ENCODE results near the gene SERPINI1. TPM values are rescaled to one million over a fixed set of nuclear protein-coding genes. Genes with fewer than 3 reads are reported as not detected.

The SERPINI1 gene
- total and polyA plus RNA-seq, 7 experiments from 2014 or later, result 1.3 to 6.8 (median 3.6) TPM

DNA sequence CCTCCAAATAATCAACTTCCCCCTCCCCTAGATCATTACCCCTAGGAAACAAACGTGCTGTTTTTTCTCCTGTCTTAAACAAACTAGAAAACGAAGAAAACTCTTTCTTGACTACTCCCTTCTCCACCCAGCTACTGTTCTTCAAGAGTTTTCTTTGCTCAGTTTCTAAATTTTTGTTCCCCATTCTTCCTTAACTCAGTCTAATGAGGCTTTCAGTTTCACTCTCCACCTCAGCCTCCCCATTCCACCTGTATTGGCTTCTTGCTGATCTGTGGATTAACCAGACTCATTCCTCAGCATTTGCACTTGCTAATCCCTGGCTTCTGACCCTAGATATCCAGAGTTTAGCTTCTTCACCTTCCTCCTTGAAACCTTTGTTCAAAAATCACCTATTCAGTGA is 26.8 kb downstream of the SERPINI1 start:
- peaks cover 0 to 20% (median 10%) of the 10 kb centered on the region in 5 donors for H3K36me3 Mint-ChIP-seq
- no peak for DNase-seq
- Histone ChIP-seq H3K9me3 (ENCODE audit: control insufficient read depth in 2 of 3, low read length in 3 of 3) (no peaks in the 10 kb centered on the region), H3K36me3 (ENCODE audit: control insufficient read depth in 2 of 3, insufficient read depth in 3 of 3, low read length in 3 of 3) (no peaks in the 10 kb centered on the region), H3K27ac (ENCODE audit: low read depth, low read length) (no peak overlapping the region), H3K4me3 (ENCODE audit: low read length) (no peak overlapping the region), H3K27me3 (ENCODE audit: control insufficient read depth in 2 of 2, insufficient read depth in 2 of 2, low read length in 2 of 2) (no peaks in the 10 kb centered on the region), H3K4me1 (ENCODE audit: control insufficient read depth in 2 of 2, insufficient read depth in 2 of 2, low read length in 2 of 2) (no peaks in the 10 kb centered on the region)
- ATAC-seq, result no peak
- POLR2A ChIA-PET, result no interaction called here
- H3K27ac Mint-ChIP-seq, result no peak overlapping the region
- intact Hi-C loops (cut with micrococcal nuclease), result no loop called here
- H3K9me3 Mint-ChIP-seq, result peaks cover 0 to 25% (median 11%) of the 10 kb centered on the region in 11 donors
- H3K4me3 Mint-ChIP-seq, result no peak overlapping the region
- H3K4me1 Mint-ChIP-seq, result peaks cover 0 to 4% (median 0%) of the 10 kb centered on the region in 7 donors
- H3K27me3 Mint-ChIP-seq, result peaks cover 0 to 12% (median 5%) of the 10 kb centered on the region in 5 donors
- CTCF ChIA-PET, result interaction anchor here (0.6 kb wide), 1 partner anchor 273 kb away, joined by 7 read pairs; no protein-coding TSS in a partner anchor

DNA sequence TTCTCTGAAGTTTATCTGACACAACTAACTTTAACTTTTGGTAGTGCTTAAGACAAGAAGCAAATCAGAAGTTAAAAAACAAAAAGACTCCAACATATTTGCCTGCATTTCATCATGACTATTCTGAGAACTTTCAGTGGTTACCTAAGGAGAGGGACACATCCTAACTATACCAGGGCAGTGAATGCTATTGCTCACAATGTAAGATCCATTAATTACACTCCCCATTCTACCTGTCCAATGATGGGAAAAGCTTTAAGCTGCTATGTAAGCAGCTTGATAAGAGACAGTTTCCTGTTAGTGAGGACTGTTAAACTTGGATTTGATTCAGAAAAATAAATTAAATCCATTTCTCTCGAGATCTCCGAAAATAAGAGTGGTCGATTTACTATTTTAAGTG is 37.5 kb downstream of the SERPINI1 start:
- H3K27ac Mint-ChIP-seq, result no peak overlapping the region
- Histone ChIP-seq H3K27me3 (ENCODE audit: control insufficient read depth in 2 of 2, insufficient read depth in 2 of 2, low read length in 2 of 2) (no peaks in the 10 kb centered on the region), H3K9me3 (ENCODE audit: control insufficient read depth in 2 of 3, low read length in 3 of 3) (peaks cover 0 to 4% (median 0%) of the 10 kb centered on the region in 3 experiments), H3K4me1 (ENCODE audit: control insufficient read depth in 2 of 2, insufficient read depth in 2 of 2, low read length in 2 of 2) (no peaks in the 10 kb centered on the region), H3K4me3 (ENCODE audit: low read length) (no peak overlapping the region), H3K36me3 (ENCODE audit: control insufficient read depth in 2 of 3, insufficient read depth in 3 of 3, low read length in 3 of 3) (no peaks in the 10 kb centered on the region), H3K27ac (ENCODE audit: low read depth, low read length) (no peak overlapping the region)
- peaks cover 0 to 10% (median 0%) of the 10 kb centered on the region in 11 donors for H3K9me3 Mint-ChIP-seq
- POLR2A ChIA-PET, result no interaction called here
- CTCF ChIA-PET, result no interaction called here
- H3K4me1 Mint-ChIP-seq, result peaks cover 0 to 9% (median 3%) of the 10 kb centered on the region in 7 donors
- ATAC-seq (no peak), DNase-seq (no peak)
- peaks cover 0 to 5% (median 4%) of the 10 kb centered on the region in 5 donors for H3K36me3 Mint-ChIP-seq
- no peak overlapping the region for H3K4me3 Mint-ChIP-seq
- intact Hi-C loops (cut with micrococcal nuclease), result no loop called here
- no peaks in the 10 kb centered on the region for H3K27me3 Mint-ChIP-seq

DNA sequence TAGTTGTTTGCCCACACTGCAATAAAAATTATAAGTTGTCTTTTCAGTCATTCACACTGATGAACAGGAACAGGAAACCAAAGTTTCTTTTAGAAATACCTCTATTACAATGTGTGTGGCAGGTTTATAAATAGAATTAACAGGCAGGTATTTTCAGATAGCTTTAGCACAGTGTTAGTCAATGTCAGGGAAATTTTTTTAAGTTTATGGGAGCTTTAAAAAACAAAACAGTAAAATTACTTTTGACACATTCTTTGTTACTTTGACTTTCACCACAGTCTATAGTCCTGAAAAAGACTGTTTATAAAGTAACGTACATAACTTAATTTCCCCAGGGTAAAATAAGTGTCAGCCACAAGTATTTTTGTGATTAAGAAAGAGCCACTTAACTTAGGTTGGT is 38.1 kb downstream of the SERPINI1 start:
- no peak overlapping the region for H3K27ac ChIP-seq (ENCODE audit: low read depth, low read length)
- no peak overlapping the region for H3K4me3 Mint-ChIP-seq
- DNase-seq, result no peak
- H3K4me1 ChIP-seq (ENCODE audit: control insufficient read depth in 2 of 2, insufficient read depth in 2 of 2, low read length in 2 of 2), result no peaks in the 10 kb centered on the region
- peaks cover 0 to 9% (median 3%) of the 10 kb centered on the region in 7 donors for H3K4me1 Mint-ChIP-seq
- no peak for ATAC-seq
- H3K9me3 ChIP-seq (ENCODE audit: control insufficient read depth in 2 of 3, low read length in 3 of 3), result peaks cover 0 to 9% (median 0%) of the 10 kb centered on the region in 3 experiments
- peaks cover 0 to 16% (median 4%) of the 10 kb centered on the region in 11 donors for H3K9me3 Mint-ChIP-seq
- H3K27ac Mint-ChIP-seq, result no peak overlapping the region
- no peaks in the 10 kb centered on the region for H3K27me3 ChIP-seq (ENCODE audit: control insufficient read depth in 2 of 2, insufficient read depth in 2 of 2, low read length in 2 of 2)
- peaks cover 0 to 9% (median 4%) of the 10 kb centered on the region in 5 donors for H3K36me3 Mint-ChIP-seq
- POLR2A ChIA-PET, result no interaction called here
- intact Hi-C loops (cut with micrococcal nuclease), result no loop called here
- no peak overlapping the region for H3K4me3 ChIP-seq (ENCODE audit: low read length)
- no peaks in the 10 kb centered on the region for H3K36me3 ChIP-seq (ENCODE audit: control insufficient read depth in 2 of 3, insufficient read depth in 3 of 3, low read length in 3 of 3)
- CTCF ChIA-PET, result no interaction called here
- no peaks in the 10 kb centered on the region for H3K27me3 Mint-ChIP-seq

DNA sequence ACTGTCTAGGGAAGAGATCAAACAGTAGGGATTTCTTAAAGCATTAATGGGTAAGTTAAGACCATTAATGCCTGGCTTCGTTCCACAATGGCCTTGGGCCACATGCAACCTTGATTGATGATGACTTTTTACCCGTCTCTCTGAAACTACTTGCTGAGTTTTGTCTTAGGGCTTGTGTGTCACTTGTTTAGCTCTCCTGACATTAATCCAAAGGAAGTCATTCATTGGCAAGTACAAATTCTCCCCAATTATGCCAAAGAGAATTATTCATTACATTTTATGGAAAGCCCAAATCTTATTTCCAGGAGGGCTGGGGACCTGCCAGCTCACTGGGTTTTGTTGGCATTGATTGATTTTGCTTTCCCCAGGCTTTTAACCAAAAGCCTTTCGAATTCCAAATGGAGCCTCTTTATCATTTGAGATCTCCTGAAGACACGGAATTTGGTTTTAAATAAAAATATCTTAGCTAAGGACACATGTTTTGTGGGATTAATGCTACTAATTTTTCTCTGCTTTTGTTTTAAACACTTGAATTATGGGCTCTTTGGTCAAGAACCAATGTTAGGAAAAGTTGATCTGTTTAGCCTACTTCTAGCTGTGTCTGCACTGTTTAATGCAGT is 40.7 kb downstream of the SERPINI1 start:
- intact Hi-C loops (cut with micrococcal nuclease), result no loop called here
- H3K27ac Mint-ChIP-seq, result no peak overlapping the region
- DNase-seq (no peak), ATAC-seq (no peak)
- no peaks in the 10 kb centered on the region for H3K27me3 Mint-ChIP-seq
- H3K36me3 Mint-ChIP-seq, result peaks cover 0 to 10% (median 4%) of the 10 kb centered on the region in 5 donors
- ChIA-PET POLR2A (no interaction called here), CTCF (no interaction called here)
- Histone ChIP-seq H3K27me3 (ENCODE audit: control insufficient read depth in 2 of 2, insufficient read depth in 2 of 2, low read length in 2 of 2) (no peaks in the 10 kb centered on the region), H3K36me3 (ENCODE audit: control insufficient read depth in 2 of 3, insufficient read depth in 3 of 3, low read length in 3 of 3) (no peaks in the 10 kb centered on the region), H3K4me3 (ENCODE audit: low read length) (no peak overlapping the region), H3K4me1 (ENCODE audit: control insufficient read depth in 2 of 2, insufficient read depth in 2 of 2, low read length in 2 of 2) (no peaks in the 10 kb centered on the region), H3K9me3 (ENCODE audit: control insufficient read depth in 2 of 3, low read length in 3 of 3) (peaks cover 0 to 9% (median 0%) of the 10 kb centered on the region in 3 experiments), H3K27ac (ENCODE audit: low read depth, low read length) (no peak overlapping the region)
- no peak overlapping the region for H3K4me3 Mint-ChIP-seq
- H3K9me3 Mint-ChIP-seq, result peaks cover 0 to 17% (median 4%) of the 10 kb centered on the region in 11 donors
- H3K4me1 Mint-ChIP-seq, result peaks cover 0 to 9% (median 3%) of the 10 kb centered on the region in 7 donors

DNA sequence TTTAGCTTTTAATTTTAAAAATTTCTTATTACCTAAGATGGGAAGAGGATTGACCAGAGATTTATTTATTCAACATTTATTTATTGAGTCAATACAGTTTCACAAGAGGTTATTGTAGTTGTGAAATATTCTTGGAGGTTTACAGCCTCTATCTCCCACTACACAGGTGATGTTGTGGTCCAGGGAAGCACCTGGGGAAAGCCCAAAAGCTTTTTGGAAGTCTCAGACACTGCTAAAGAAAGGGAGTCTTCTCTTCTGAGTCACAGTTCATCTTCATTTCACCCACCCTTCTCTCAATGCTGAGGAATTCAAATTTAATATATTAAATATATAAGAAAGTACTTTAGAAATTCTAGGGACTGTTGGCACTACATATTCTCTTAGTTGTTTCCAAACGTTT is 41.8 kb downstream of the SERPINI1 start:
- ATAC-seq (no peak), DNase-seq (no peak)
- Histone ChIP-seq H3K4me3 (ENCODE audit: low read length) (no peak overlapping the region), H3K27me3 (ENCODE audit: control insufficient read depth in 2 of 2, insufficient read depth in 2 of 2, low read length in 2 of 2) (no peaks in the 10 kb centered on the region), H3K27ac (ENCODE audit: low read depth, low read length) (no peak overlapping the region), H3K36me3 (ENCODE audit: control insufficient read depth in 2 of 3, insufficient read depth in 3 of 3, low read length in 3 of 3) (no peaks in the 10 kb centered on the region), H3K4me1 (ENCODE audit: control insufficient read depth in 2 of 2, insufficient read depth in 2 of 2, low read length in 2 of 2) (no peaks in the 10 kb centered on the region), H3K9me3 (ENCODE audit: control insufficient read depth in 2 of 3, low read length in 3 of 3) (peaks cover 0 to 9% (median 0%) of the 10 kb centered on the region in 3 experiments)
- Mint-ChIP-seq H3K27me3 (no peaks in the 10 kb centered on the region), H3K36me3 (peaks cover 0 to 10% (median 4%) of the 10 kb centered on the region in 5 donors), H3K4me1 (peaks cover 0 to 9% (median 3%) of the 10 kb centered on the region in 7 donors), H3K9me3 (peaks cover 0 to 17% (median 4%) of the 10 kb centered on the region in 11 donors), H3K27ac (no peak overlapping the region), H3K4me3 (no peak overlapping the region)
- ChIA-PET CTCF (no interaction called here), POLR2A (no interaction called here)
- intact Hi-C loops (cut with micrococcal nuclease), result no loop called here

DNA sequence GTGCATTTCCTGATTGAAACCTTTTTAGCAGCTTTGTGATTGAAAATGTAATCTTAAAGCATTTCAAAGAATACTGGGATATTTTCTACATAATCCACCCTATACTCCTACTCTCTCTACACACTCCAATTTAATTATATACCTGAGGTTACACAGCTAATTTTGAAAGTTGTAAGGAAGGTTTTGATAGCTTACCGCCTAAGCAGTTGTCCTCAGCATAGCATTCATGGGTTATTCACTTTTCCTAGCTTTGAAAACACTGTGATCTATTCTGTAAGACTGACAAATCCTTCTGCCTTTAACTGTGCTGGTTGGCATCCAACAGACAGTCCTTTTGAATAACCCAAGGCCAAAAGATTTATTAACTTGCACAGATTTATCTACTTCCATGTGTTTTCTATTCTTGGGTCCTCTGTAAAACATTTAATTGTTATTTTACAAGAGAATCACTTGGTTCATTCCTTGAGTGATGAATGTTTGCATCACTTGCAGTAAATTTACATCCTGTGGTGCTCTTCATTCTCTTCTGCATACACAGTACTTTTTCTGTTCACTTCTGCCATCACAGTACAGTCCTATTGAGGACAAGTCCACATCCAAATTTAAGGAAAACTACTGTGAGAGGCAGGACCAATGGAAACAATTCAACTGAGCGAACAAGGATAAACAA is 44.8 kb downstream of the SERPINI1 start:
- no peak overlapping the region for H3K4me3 ChIP-seq (ENCODE audit: low read length)
- no peak overlapping the region for H3K27ac ChIP-seq (ENCODE audit: low read depth, low read length)
- ChIA-PET CTCF (interaction anchor here (0.6 kb wide), 1 partner anchor 96 kb away, joined by 3 read pairs; no protein-coding TSS in a partner anchor), POLR2A (no interaction called here)
- peaks cover 0 to 17% (median 4%) of the 10 kb centered on the region in 11 donors for H3K9me3 Mint-ChIP-seq
- H3K36me3 Mint-ChIP-seq, result peaks cover 0 to 19% (median 4%) of the 10 kb centered on the region in 5 donors
- DNase-seq (no peak), ATAC-seq (no peak)
- peaks cover 0 to 9% (median 0%) of the 10 kb centered on the region in 3 experiments for H3K9me3 ChIP-seq (ENCODE audit: control insufficient read depth in 2 of 3, low read length in 3 of 3)
- no peaks in the 10 kb centered on the region for H3K27me3 ChIP-seq (ENCODE audit: control insufficient read depth in 2 of 2, insufficient read depth in 2 of 2, low read length in 2 of 2)
- intact Hi-C loops (cut with micrococcal nuclease), result no loop called here
- no peak overlapping the region for H3K27ac Mint-ChIP-seq
- H3K4me1 Mint-ChIP-seq, result no peaks in the 10 kb centered on the region
- H3K36me3 ChIP-seq (ENCODE audit: control insufficient read depth in 2 of 3, insufficient read depth in 3 of 3, low read length in 3 of 3), result no peaks in the 10 kb centered on the region
- no peaks in the 10 kb centered on the region for H3K4me1 ChIP-seq (ENCODE audit: control insufficient read depth in 2 of 2, insufficient read depth in 2 of 2, low read length in 2 of 2)
- no peaks in the 10 kb centered on the region for H3K27me3 Mint-ChIP-seq
- H3K4me3 Mint-ChIP-seq, result no peak overlapping the region
